H9 (cell line): ENCODE measurements around the gene PKN1. TPM values are rescaled to one million over a fixed set of nuclear protein-coding genes. Genes with fewer than 3 reads are reported as not detected.

Source experiments
- DNase-seq: peaks from one replicate; pipeline ENCODE4 v3.0.0-alpha.2; 2017
- H2AFZ ChIP-seq: one replicate; pipeline ENCODE4 v1.6.1; 2013; ENCODE audit warnings: mild to moderate bottlenecking, low read length, control low read depth, moderate library complexity
- H2AK5ac ChIP-seq: 2 replicates; pipeline ENCODE4 v1.6.1; 2013; ENCODE audit warnings: low read length, control low read depth, mixed read lengths; ENCODE audit not compliant: insufficient read length
- H2BK120ac ChIP-seq: one replicate; pipeline ENCODE4 v1.6.1; 2013; ENCODE audit warnings: low read depth, mild to moderate bottlenecking, low read length, control low read depth, inconsistent platforms; ENCODE audit not compliant: poor library complexity, severe bottlenecking
- H2BK12ac ChIP-seq: 2 replicates; pipeline ENCODE4 v1.6.1; 2013; ENCODE audit warnings: low read length, control low read depth, mixed read lengths, low read depth; ENCODE audit not compliant: insufficient read length
- H2BK15ac ChIP-seq: 2 replicates; pipeline ENCODE4 v1.6.1; 2013; ENCODE audit warnings: low read depth, low read length, control low read depth
- H2BK20ac ChIP-seq: one replicate; pipeline ENCODE4 v1.6.1; 2013; ENCODE audit warnings: low read depth, mild to moderate bottlenecking, low read length, control low read depth, inconsistent platforms; ENCODE audit not compliant: poor library complexity, severe bottlenecking
- H2BK5ac ChIP-seq: 2 replicates; pipeline ENCODE4 v1.6.1; 2013; ENCODE audit warnings: low read length, control low read depth, mixed read lengths; ENCODE audit not compliant: insufficient read length
- H3K14ac ChIP-seq: 2 replicates; pipeline ENCODE4 v1.6.1; 2013; ENCODE audit warnings: low read length, control low read depth; ENCODE audit not compliant: insufficient read depth
- H3K18ac ChIP-seq: 2 replicates; pipeline ENCODE4 v1.6.1; 2013; ENCODE audit warnings: low read depth, mild to moderate bottlenecking, mixed read lengths, low read length, control low read depth; ENCODE audit not compliant: insufficient read length
- H3K23ac ChIP-seq: 2 replicates; pipeline ENCODE4 v1.6.1; 2013; ENCODE audit warnings: low read length, control low read depth, mixed read lengths, low read depth; ENCODE audit not compliant: insufficient read length
- H3K23me2 ChIP-seq: 2 replicates; pipeline ENCODE4 v1.6.1; 2013; ENCODE audit warnings: low read depth, mild to moderate bottlenecking, mixed read lengths, low read length, control low read depth; ENCODE audit not compliant: insufficient read length, poor library complexity, severe bottlenecking
- H3K27ac ChIP-seq: 2 replicates; pipeline ENCODE4 v1.5.1; 2013; ENCODE audit warnings: low read length, control low read depth, mixed read lengths, low read depth; ENCODE audit not compliant: insufficient read length
- H3K27me3 ChIP-seq: 2 replicates; pipeline ENCODE4 v1.6.1; 2013; ENCODE audit warnings: low read length, control low read depth, inconsistent platforms; ENCODE audit not compliant: insufficient read depth
- H3K4ac ChIP-seq: 2 replicates; pipeline ENCODE4 v1.6.1; 2013; ENCODE audit warnings: low read depth, mild to moderate bottlenecking, control low read depth, inconsistent platforms, low read length, moderate library complexity
- H3K4me1 ChIP-seq: 2 replicates; pipeline ENCODE4 v1.6.1; 2013; ENCODE audit warnings: low read length, control low read depth, inconsistent platforms; ENCODE audit not compliant: insufficient read depth
- H3K4me2 ChIP-seq: 2 replicates; pipeline ENCODE4 v1.6.1; 2013; ENCODE audit warnings: low read length, control low read depth, mixed read lengths; ENCODE audit not compliant: insufficient read length, insufficient read depth
- H3K56ac ChIP-seq: 2 replicates; pipeline ENCODE4 v1.6.1; 2013; ENCODE audit warnings: low read depth, mild to moderate bottlenecking, mixed read lengths, low read length, control low read depth; ENCODE audit not compliant: insufficient read length
- H3K79me1 ChIP-seq: 2 replicates; pipeline ENCODE4 v1.6.1; 2013; ENCODE audit warnings: low read depth, mild to moderate bottlenecking, moderate library complexity, low read length, control low read depth, inconsistent platforms; ENCODE audit not compliant: insufficient read depth, poor library complexity, severe bottlenecking
- H3K79me2 ChIP-seq: 2 replicates; pipeline ENCODE4 v1.6.1; 2013; ENCODE audit warnings: low read length, control low read depth, inconsistent platforms; ENCODE audit not compliant: insufficient read depth
- H3K9ac ChIP-seq: 2 replicates; pipeline ENCODE4 v1.6.1; 2013; ENCODE audit warnings: low read length, control low read depth, mixed read lengths; ENCODE audit not compliant: insufficient read length; ENCODE audit errors: extremely low read depth
- H3K9me3 ChIP-seq: one replicate; pipeline ENCODE4 v1.6.1; 2013; ENCODE audit warnings: low read depth, low read length, inconsistent platforms; ENCODE audit not compliant: control insufficient read depth
- H3T11ph ChIP-seq: one replicate; pipeline ENCODE4 v1.6.1; 2013; ENCODE audit warnings: mild to moderate bottlenecking, low read length, control low read depth, inconsistent platforms
- H4K20me1 ChIP-seq: one replicate; pipeline ENCODE4 v1.6.1; 2013; ENCODE audit not compliant: control insufficient read depth, insufficient read length, insufficient read depth
- H4K5ac ChIP-seq: 2 replicates; pipeline ENCODE4 v1.6.1; 2013; ENCODE audit warnings: low read depth, mild to moderate bottlenecking, mixed read lengths, low read length, control low read depth; ENCODE audit not compliant: insufficient read length
- H4K8ac ChIP-seq: replicated peaks from 2 replicates; pipeline ENCODE4 v1.6.1; 2013; ENCODE audit warnings: low read length, control low read depth, mixed read lengths, low read depth; ENCODE audit not compliant: insufficient read length
- H4K91ac ChIP-seq: 2 replicates; pipeline ENCODE4 v1.6.1; 2013; ENCODE audit warnings: low read depth, mild to moderate bottlenecking, moderate library complexity, mixed read lengths, low read length, control low read depth; ENCODE audit not compliant: insufficient read length
- H3K27ac Mint-ChIP-seq, 3 experiments: 2 replicates in 2 of 3; 3 replicates in 1 of 3; pipeline ENCODE4 v1.8.0; 2020 to 2021; ENCODE audit warnings: mixed read lengths in 3 of 3, mild to moderate bottlenecking in 1 of 3, moderate library complexity in 1 of 3
- H3K27me3 Mint-ChIP-seq: 2 replicates; pipeline ENCODE4 v1.8.0; 2021; ENCODE audit warnings: low read depth, mild to moderate bottlenecking, moderate library complexity, mixed read lengths
- H3K36me3 Mint-ChIP-seq, 3 experiments: 2 replicates in 2 of 3; 3 replicates in 1 of 3; pipeline ENCODE4 v1.8.0; 2020 to 2021; ENCODE audit warnings: low read depth in 3 of 3, mixed read lengths in 3 of 3; ENCODE audit not compliant: insufficient read depth in 1 of 3
- H3K4me1 Mint-ChIP-seq, 2 experiments: 2 replicates each; pipeline ENCODE4 v1.8.0; 2020; ENCODE audit warnings: mixed read lengths in 2 of 2
- H3K4me3 Mint-ChIP-seq, 2 experiments: 2 replicates in 1 of 2; 3 replicates in 1 of 2; pipeline ENCODE4 v1.8.0; 2020 to 2021; ENCODE audit warnings: mild to moderate bottlenecking in 2 of 2, mixed read lengths in 2 of 2, moderate library complexity in 1 of 2
- H3K9me3 Mint-ChIP-seq, 2 experiments: 2 replicates in 1 of 2; 3 replicates in 1 of 2; pipeline ENCODE4 v1.8.0; 2020; ENCODE audit warnings: mild to moderate bottlenecking in 2 of 2, mixed read lengths in 2 of 2, moderate library complexity in 1 of 2
- WGBS: extraction: QIAGEN DNeasy Blood & Tissue Kit; methylation state at CpG from one replicate; pipeline ENCODE4 v1.1.7; 2013; ENCODE audit warnings: missing lambda C conversion rate, low lambda C conversion rate, mixed read lengths; ENCODE audit not compliant: insufficient read length; ENCODE audit errors: extremely low coverage; 5-methylcytosine and 5-hydroxymethylcytosine counted together
- total RNA-seq: library from RNA; stranded (reverse); gene quantifications from 2 replicates; pipeline ENCODE4 v1.2.1, GENCODE V29; 2021
- TF ChIP-seq, protein P1 (sequence below): fragments of 200-600 bp; sonication (generic); conservative IDR thresholded peaks from 3 replicates; pipeline ENCODE4 v1.8.0; 2021; ENCODE audit warnings: antibody characterized with exemption, mild to moderate bottlenecking

PKN1 gene
- total RNA-seq, 1 experiment from 2014 or later: 159 TPM

DNA sequence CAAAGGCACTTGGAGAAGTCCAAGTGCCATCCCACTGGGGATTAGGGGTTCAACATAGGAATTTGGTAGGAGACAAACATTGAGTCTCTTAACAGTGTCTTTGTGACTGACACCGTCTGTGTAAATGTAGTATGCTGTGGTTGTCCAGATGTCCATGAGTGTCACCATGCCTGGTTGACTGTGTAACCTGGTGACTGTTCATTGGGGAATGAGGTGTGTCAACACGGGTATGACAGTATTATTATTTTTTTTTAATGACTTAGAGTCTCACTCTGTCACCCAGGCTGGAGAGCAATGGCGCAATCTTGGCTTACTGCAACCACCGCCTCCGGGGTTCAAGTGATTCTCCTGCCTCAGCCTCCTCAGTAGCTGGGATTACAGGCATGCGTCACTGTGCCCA, 16.2 kb downstream of the PKN1 start:
- peak overlapping the region in 1 of 3 experiments; percentile 75; a peak in 1 of 7 replicates for H3K27ac Mint-ChIP-seq

More for the DNA sequence above, 16.2 kb downstream of the PKN1 start:
- H3K9me3 Mint-ChIP-seq: no peaks in the 10 kb centered on the region
- Histone ChIP-seq H3K9ac (no peak overlapping the region), H3K79me2 (no peaks in the 10 kb centered on the region), H4K5ac (no peak overlapping the region), H4K91ac (no peak overlapping the region), H4K8ac (no peak overlapping the region), H3T11ph (no peak overlapping the region), H3K4me2 (no peak overlapping the region), H3K23me2 (no peaks in the 10 kb centered on the region), H2BK120ac (no peak overlapping the region), H2BK12ac (no peak overlapping the region), H2BK20ac (no peak overlapping the region), H3K18ac (no peak overlapping the region), H2AK5ac (no peak overlapping the region), H3K79me1 (no peaks in the 10 kb centered on the region), H3K4ac (no peak overlapping the region), H3K14ac (no peak overlapping the region), H3K4me1 (no peaks in the 10 kb centered on the region), H3K9me3 (no peaks in the 10 kb centered on the region), H3K23ac (no peak overlapping the region), H2BK5ac (no peak overlapping the region), H3K56ac (no peak overlapping the region), H2AFZ (no peak overlapping the region), H2BK15ac (no peak overlapping the region), H4K20me1 (peaks cover 5% of the 10 kb centered on the region), H3K27ac (no peak overlapping the region), H3K27me3 (no peaks in the 10 kb centered on the region)
- no peak for DNase-seq
- TF ChIP-seq, protein P1, sequence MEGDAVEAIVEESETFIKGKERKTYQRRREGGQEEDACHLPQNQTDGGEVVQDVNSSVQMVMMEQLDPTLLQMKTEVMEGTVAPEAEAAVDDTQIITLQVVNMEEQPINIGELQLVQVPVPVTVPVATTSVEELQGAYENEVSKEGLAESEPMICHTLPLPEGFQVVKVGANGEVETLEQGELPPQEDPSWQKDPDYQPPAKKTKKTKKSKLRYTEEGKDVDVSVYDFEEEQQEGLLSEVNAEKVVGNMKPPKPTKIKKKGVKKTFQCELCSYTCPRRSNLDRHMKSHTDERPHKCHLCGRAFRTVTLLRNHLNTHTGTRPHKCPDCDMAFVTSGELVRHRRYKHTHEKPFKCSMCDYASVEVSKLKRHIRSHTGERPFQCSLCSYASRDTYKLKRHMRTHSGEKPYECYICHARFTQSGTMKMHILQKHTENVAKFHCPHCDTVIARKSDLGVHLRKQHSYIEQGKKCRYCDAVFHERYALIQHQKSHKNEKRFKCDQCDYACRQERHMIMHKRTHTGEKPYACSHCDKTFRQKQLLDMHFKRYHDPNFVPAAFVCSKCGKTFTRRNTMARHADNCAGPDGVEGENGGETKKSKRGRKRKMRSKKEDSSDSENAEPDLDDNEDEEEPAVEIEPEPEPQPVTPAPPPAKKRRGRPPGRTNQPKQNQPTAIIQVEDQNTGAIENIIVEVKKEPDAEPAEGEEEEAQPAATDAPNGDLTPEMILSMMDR: no peak
- WGBS: no CpG with 5 or more reads among the region's 6 CpGs
- H3K36me3 Mint-ChIP-seq: peaks cover 50 to 73% (median 64%) of the 10 kb centered on the region in 3 experiments
- H3K4me1 Mint-ChIP-seq: peaks cover 0 to 5% of the 10 kb centered on the region in 2 experiments; a peak in 1 of 4 replicates
- H3K4me3 Mint-ChIP-seq: no peak overlapping the region
- no peaks in the 10 kb centered on the region; the same call in 1 of the 2 replicates for H3K27me3 Mint-ChIP-seq
